ENCODE measurements around the gene PPM1A.

The PPM1A gene

DNA sequence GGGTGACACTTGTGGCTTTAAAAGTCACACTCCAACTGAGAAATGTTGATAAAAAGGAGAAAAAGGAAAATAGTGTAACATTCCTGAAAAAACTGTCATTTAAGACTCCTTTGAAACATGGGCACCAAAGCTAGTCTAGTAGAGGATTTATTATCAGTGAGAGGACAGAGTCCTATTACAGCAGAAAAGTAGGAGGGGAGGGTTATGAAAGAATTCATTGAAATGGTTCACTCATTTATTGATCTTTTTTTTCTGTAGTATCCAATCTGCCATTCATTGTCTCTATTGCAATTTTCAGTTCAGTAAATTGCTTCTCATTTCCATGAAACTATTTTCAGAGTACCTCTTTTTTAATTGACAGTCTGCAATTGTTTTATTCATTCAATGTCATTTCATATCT is 25.4 kb downstream of the PPM1A start:
- no peak for DNase-seq (ENCODE audit: low read depth)
- TF ChIP-seq, protein P1, sequence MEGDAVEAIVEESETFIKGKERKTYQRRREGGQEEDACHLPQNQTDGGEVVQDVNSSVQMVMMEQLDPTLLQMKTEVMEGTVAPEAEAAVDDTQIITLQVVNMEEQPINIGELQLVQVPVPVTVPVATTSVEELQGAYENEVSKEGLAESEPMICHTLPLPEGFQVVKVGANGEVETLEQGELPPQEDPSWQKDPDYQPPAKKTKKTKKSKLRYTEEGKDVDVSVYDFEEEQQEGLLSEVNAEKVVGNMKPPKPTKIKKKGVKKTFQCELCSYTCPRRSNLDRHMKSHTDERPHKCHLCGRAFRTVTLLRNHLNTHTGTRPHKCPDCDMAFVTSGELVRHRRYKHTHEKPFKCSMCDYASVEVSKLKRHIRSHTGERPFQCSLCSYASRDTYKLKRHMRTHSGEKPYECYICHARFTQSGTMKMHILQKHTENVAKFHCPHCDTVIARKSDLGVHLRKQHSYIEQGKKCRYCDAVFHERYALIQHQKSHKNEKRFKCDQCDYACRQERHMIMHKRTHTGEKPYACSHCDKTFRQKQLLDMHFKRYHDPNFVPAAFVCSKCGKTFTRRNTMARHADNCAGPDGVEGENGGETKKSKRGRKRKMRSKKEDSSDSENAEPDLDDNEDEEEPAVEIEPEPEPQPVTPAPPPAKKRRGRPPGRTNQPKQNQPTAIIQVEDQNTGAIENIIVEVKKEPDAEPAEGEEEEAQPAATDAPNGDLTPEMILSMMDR (IDR thresholded peaks at IDR 0.05; ENCODE audit: control insufficient read depth, insufficient read depth, low read depth, low read length, missing control alignments) = no peak
- no peak overlapping the region for H3K4me3 ChIP-seq (ENCODE audit: control insufficient read depth, low read depth, low read length)

DNA sequence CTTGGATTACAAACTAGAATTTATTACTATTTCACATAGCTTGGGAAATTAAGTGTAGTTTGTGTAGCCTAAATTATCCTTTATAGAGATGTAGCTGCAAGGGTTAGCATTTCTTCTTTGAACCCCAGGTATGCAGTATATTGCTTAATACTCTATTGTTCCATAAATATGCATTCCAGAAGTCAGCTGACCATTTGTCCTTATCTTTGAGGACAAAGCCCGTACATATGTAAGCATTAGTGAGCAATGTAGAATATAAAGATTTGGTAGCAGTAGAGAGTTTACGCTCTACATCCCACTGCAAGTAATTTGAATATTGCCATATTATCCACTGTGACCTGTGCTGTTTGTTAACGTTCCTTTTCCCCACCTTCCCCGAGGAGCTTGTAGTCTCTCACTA is 26.9 kb downstream of the PPM1A start:
- no peak overlapping the region for H3K4me3 ChIP-seq (ENCODE audit: control insufficient read depth, low read depth, low read length)
- no peak for DNase-seq (ENCODE audit: low read depth)
- TF ChIP-seq, protein P1 (IDR thresholded peaks at IDR 0.05; ENCODE audit: control insufficient read depth, insufficient read depth, low read depth, low read length, missing control alignments) = no peak

DNA sequence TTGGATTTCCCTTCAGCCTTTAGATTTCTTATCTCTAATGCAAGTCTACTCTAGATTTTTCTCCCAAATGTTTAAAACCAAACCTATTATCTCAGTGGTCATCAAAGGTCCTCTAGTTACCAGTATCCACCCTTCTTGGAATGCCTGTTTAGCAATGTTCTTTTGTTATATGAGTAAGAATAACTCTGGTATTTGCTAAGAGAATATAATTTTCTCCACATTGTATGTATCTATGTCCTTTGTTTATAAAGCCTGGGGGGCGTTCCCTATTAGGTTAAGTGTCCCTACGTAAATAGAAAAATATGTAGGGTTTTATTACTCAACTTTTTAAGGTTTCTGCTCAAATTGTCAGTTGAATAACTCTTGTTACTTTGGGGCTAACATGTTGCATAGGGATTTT is 27.3 kb downstream of the PPM1A start:
- H3K4me3 ChIP-seq (ENCODE audit: control insufficient read depth, low read depth, low read length) = no peak overlapping the region
- no peak for DNase-seq (ENCODE audit: low read depth)
- TF ChIP-seq, protein P1 (IDR thresholded peaks at IDR 0.05; ENCODE audit: control insufficient read depth, insufficient read depth, low read depth, low read length, missing control alignments) = no peak

DNA sequence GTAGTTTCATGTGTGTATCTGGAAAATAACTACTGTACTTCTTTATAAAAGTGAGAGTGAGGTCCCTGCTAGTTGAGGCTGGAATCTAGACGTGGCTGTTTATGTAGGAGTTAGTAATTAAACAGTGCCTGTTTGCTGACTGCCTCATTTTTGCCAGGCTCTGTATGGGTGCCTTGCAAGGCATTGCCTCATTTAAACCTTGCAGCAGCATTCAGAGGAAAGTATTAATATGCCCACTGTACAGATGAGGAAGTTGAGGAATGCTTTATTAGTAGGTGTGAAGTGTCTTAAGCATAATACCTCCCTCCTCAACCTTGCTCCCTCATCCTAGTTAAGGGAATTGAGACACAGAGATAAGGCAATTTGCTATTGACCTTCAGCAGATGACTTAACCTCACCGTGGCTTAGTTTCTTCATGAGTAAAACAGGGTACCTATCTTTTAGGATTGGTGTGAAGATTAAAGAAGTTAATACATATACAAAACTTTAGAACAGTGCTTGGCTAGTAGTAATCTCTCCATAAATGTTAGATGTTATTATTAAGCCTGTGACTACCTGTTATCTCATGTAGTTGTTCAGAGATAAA is 28.7 kb downstream of the PPM1A start:
- DNase-seq (ENCODE audit: low read depth) = no peak
- TF ChIP-seq, protein P1 (IDR thresholded peaks at IDR 0.05; ENCODE audit: control insufficient read depth, insufficient read depth, low read depth, low read length, missing control alignments) = no peak
- H3K4me3 ChIP-seq (ENCODE audit: control insufficient read depth, low read depth, low read length) = no peak overlapping the region

DNA sequence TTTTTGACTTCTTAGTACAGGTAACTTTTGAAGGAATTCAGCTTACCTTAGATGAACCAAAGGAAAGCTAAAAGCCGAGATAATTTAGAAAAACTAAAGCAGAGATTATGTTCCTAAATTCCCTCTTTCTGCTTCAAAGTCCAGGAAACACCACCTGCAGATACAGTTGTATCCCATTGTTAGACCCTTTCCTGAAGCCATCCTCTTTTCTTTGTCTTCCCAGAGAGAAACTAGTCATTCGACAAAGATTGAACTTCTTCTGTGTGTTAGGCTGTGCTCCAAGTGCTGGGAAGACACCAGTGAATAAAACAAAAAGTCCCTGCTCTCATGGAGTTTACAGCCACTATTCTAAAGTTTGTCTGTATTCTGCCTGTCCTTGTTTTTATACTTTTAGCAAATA is 29.3 kb downstream of the PPM1A start:
- no peak for DNase-seq (ENCODE audit: low read depth)
- TF ChIP-seq, protein P1 (IDR thresholded peaks at IDR 0.05; ENCODE audit: control insufficient read depth, insufficient read depth, low read depth, low read length, missing control alignments) = no peak
- no peak overlapping the region for H3K4me3 ChIP-seq (ENCODE audit: control insufficient read depth, low read depth, low read length)

DNA sequence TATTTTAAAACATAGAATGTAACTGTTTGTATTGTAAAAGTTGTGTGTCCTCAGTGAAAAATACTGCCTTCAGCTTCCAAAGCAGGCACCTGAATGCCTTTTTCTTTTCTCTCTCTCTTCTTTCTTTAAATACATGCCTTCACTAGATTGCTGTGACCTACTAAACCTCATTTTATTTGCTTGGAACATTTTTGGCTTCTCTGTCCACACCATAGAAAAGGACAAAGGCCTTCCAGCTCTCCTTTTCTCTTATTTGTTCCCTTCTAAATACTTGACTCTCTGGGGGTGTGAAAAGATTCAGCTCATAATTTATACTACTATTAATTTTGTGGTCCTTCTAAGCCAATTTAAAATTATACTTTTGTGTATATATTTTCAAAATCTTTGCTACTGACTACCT is 38.4 kb downstream of the PPM1A start:
- no peak for DNase-seq (ENCODE audit: low read depth)
- no peak overlapping the region for H3K4me3 ChIP-seq (ENCODE audit: control insufficient read depth, low read depth, low read length)
- TF ChIP-seq, protein P1 (IDR thresholded peaks at IDR 0.05; ENCODE audit: control insufficient read depth, insufficient read depth, low read depth, low read length, missing control alignments) = no peak

DNA sequence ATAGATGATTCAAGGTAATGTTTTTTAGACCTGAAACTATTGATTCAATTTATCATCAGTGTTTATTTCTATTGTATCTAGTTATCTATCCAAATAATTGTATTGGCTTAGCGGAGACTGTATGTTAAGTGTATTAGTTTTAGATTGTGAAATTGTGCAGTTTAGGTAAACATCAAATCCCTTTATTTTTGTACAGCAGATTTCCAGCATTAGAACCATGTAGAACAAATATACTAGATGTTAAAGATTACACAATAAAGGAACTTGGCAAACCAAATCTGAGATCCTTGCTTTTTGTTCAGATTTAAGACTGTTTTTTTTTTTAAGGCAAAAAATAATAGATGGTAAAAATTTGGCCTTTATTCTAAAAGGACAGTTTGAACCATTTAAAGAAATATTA is 39.3 kb downstream of the PPM1A start:
- no peak overlapping the region for H3K4me3 ChIP-seq (ENCODE audit: control insufficient read depth, low read depth, low read length)
- TF ChIP-seq, protein P1 (IDR thresholded peaks at IDR 0.05; ENCODE audit: control insufficient read depth, insufficient read depth, low read depth, low read length, missing control alignments) = no peak
- DNase-seq (ENCODE audit: low read depth) = no peak
